ENCODE data around the gene PLOD2. TPM values are rescaled to one million over a fixed set of nuclear protein-coding genes. Genes with fewer than 3 reads are reported as not detected.
"Not testable (repeated sequence)": the region's sequence is repeated elsewhere in the genome, so short reads cannot be mapped to it uniquely, and the experiment has no call there.

Gene PLOD2
- total RNA-seq, 2 experiments from 2014 or later: 0.10 TPM; not detected in 1

DNA sequence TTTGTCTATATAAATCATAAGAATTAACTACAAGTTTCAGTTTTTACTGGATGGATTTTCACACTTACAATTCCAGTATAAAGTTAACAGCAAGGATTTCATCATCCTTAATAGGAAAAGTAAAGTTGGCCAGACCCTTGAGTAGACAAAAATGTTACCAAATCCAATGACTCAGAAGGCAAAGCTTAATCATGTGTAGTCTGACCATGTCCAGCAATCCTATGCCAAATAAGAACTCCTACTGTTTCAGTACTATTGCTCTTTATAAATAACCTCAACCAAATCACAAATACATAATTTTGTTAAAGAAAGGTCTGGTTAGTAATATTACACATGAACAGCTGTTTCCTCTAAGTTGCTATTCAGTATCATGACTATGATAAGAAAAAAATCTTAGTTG is 35.0 kb downstream of the PLOD2 start:
- Mint-ChIP-seq H3K27ac (no peak overlapping the region), H3K4me3 (no peak overlapping the region), H3K9me3 (no peaks in the 10 kb centered on the region), H3K4me1 (no peaks in the 10 kb centered on the region), H3K27me3 (no peaks in the 10 kb centered on the region), H3K36me3 (ENCODE audit: low read depth) (no peaks in the 10 kb centered on the region)
- ChIA-PET CTCF (no interaction called here), POLR2A (no interaction called here)
- DNase-seq: no peak

DNA sequence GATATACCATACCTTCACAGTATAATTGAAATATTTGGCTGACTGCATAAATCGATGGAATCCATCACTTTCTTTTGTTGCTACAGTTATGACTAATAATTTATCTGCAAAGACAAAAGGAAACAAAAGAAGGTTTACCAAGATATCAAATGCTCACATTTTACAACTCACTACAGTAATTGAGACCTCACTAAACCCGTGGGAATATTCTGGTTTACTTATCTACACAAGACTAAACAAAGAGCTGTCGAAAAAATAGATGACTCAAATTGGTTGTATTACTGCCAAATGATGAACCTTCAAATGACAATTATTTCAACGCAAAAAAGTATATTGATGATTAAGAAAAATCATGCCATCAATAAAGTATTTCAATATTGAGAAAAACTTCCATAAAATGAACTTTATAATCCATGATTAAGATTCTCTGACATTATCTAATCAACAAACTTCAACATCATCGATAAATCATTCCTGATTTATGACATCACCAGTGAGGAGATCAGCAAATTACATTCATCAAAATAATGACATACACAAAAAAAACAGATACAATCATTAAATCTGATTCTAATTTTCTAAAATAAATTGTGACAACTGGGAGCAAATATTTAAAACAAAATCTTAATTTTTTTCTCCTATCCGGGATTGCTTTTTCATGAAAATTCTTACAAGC is 36.7 kb downstream of the PLOD2 start:
- Mint-ChIP-seq H3K4me3 (no peak overlapping the region), H3K4me1 (no peaks in the 10 kb centered on the region), H3K9me3 (no peaks in the 10 kb centered on the region), H3K27ac (no peak overlapping the region), H3K27me3 (no peaks in the 10 kb centered on the region), H3K36me3 (ENCODE audit: low read depth) (no peaks in the 10 kb centered on the region)
- ChIA-PET POLR2A (no interaction called here), CTCF (no interaction called here)
- no peak for DNase-seq

DNA sequence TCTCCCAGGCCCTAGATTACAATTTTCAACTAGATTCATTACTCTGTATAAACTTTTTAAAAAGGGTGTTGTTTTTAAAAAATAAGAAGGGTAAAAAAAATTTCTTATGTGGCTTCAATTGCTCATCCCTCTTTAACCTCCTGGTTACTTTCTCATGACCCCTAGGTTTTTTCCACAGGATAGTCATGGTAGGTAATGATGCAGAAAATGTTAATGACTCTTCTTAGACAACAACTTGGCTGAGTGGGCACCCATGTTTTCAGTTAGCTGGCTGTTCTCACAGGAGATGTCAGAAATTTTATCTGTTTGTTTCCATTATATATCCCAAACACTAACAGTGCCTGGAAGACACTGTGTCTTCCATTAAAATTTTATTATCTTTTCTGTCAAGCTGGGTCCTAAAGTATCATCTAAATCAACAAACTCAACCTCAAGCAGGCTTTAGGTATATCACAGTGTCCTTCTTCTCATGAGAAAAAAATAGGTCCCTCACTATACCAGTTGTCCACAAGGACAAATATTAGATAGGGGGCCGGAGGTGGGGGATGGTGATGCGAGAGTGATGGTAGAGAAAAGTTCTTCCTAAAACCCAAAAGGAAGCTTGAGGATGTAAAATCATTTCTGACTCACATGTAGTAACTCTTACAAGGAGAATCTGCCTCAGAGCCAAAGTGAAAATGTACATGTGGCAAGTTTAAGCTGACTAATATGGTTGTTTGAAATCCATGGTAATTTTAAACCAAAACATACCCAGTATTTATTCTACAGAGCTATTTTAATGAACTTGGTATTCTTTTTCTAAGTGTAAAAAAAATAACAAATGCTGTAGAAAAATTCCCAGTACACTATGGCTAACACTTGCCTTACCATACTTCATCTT is 43.3 kb downstream of the PLOD2 start:
- Mint-ChIP-seq H3K27me3 (no peaks in the 10 kb centered on the region), H3K4me1 (no peaks in the 10 kb centered on the region), H3K4me3 (no peak overlapping the region), H3K27ac (no peak overlapping the region), H3K9me3 (peaks cover 11% of the 10 kb centered on the region), H3K36me3 (ENCODE audit: low read depth) (no peaks in the 10 kb centered on the region)
- ChIA-PET CTCF (no interaction called here), POLR2A (no interaction called here)
- no peak for DNase-seq

DNA sequence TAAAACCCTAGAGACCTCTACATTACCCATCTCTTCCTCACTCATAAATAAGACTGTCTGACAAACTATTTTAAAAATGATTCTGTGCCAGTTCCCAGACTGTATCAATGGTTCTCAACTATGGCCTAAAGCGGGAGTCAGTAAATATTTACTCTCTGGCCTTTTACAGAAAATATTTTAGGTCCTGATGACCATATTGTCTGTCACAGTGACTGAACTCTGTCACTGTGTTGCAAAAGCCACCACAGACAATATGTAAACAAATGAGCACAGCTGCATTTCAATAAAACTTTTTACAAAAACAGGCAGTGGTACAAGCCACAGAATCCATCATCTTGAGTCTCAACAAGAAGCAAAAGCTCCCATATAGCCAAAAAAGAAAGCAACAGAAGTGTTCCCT is 45.4 kb downstream of the PLOD2 start:
- ChIA-PET CTCF (no interaction called here), POLR2A (no interaction called here)
- Mint-ChIP-seq H3K27ac (no peak overlapping the region), H3K27me3 (no peaks in the 10 kb centered on the region), H3K9me3 (peaks cover 14% of the 10 kb centered on the region), H3K4me3 (no peak overlapping the region), H3K36me3 (ENCODE audit: low read depth) (no peaks in the 10 kb centered on the region), H3K4me1 (no peaks in the 10 kb centered on the region)
- no peak for DNase-seq

DNA sequence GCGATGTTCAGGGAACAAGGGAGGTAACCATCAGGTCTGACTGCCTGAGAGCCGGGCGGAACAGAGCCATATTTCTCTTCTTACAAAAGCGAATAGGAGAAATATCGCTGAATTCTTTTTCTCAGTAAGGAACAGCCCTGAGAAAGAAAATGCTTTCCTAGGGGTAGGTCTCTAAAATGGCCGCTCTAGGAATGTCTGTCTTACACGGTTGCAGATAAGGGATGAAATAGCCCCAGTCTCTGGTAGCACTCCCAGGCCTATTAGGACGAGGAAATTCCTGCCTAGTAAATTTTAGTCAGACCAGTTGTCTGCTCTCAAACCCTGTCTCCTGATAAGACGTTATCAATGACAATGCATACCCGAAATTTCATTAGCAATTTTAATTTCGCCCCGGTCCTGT is 47.2 kb downstream of the PLOD2 start:
- H3K4me1 Mint-ChIP-seq, POLR2A ChIA-PET: not testable (repeated sequence)

DNA sequence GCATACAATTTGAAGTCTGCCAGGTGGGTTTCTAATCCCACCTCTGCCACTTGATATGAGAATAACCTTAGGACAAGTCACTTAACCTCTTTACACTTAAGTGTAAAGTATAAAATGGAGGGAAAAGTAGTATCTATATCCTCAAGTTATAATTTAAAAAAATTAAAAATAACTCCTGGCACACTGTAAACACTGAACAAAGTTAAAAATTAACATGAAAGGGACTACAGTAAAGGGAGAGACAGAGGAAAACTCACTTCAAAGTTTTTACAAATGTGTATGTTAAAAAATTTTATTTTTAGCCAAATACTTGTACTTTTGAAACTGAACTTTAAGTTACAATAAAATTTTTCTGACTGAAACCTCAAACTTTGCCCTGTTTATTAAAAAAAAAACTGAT is 49.6 kb downstream of the PLOD2 start:
- no peak overlapping the region for H3K4me3 Mint-ChIP-seq
- CTCF ChIA-PET: no interaction called here

More for the DNA sequence above, 47.2 kb downstream of the PLOD2 start:
- H3K27ac Mint-ChIP-seq; H3K36me3 Mint-ChIP-seq (ENCODE audit: low read depth); CTCF ChIA-PET; H3K4me3 Mint-ChIP-seq; DNase-seq; H3K27me3 Mint-ChIP-seq: not testable (repeated sequence)
- peaks cover 16% of the 10 kb centered on the region for H3K9me3 Mint-ChIP-seq

GRCh38 chr3:146110161-146110560 is 50.8 kb downstream of the PLOD2 start:
- Mint-ChIP-seq H3K36me3 (ENCODE audit: low read depth) (no peaks in the 10 kb centered on the region), H3K27me3 (no peaks in the 10 kb centered on the region), H3K27ac (no peak overlapping the region), H3K4me1 (no peaks in the 10 kb centered on the region), H3K9me3 (peaks cover 12% of the 10 kb centered on the region), H3K4me3 (no peak overlapping the region)
- ChIA-PET POLR2A (no interaction called here), CTCF (no interaction called here)
- no peak for DNase-seq

More for the DNA sequence above, 49.6 kb downstream of the PLOD2 start:
- POLR2A ChIA-PET: no interaction called here
- no peaks in the 10 kb centered on the region for H3K36me3 Mint-ChIP-seq (ENCODE audit: low read depth)
- no peaks in the 10 kb centered on the region for H3K27me3 Mint-ChIP-seq
- no peak overlapping the region for H3K27ac Mint-ChIP-seq
- H3K9me3 Mint-ChIP-seq: peaks cover 16% of the 10 kb centered on the region
- no peaks in the 10 kb centered on the region for H3K4me1 Mint-ChIP-seq
- DNase-seq: no peak

- no peak for DNase-seq
- ChIA-PET POLR2A (no interaction called here), CTCF (no interaction called here)
- Mint-ChIP-seq H3K27me3 (no peaks in the 10 kb centered on the region), H3K36me3 (ENCODE audit: low read depth) (no peaks in the 10 kb centered on the region), H3K4me1 (no peaks in the 10 kb centered on the region), H3K27ac (no peak overlapping the region), H3K9me3 (peaks cover 2% of the 10 kb centered on the region), H3K4me3 (no peak overlapping the region)
Measured at GRCh38 chr3:146106986-146107385, 54.0 kb downstream of the PLOD2 start.

DNA sequence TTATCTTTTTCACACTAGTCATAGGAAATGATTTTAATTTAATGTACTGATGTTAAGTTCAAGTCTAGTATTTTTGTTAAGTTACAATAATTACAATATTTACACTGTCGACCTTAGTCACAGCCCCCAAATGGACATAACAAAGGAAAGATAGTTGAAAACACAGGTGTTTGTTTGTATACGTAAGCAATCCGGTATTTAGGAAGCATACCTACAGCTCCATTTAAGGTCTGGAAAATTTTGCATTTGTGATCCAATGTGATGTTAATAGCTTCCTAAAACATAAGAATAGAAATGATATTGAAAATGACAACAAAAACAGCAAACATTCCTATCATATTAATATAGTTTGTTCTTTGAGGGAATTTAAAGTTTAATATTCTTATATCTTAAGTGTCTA is 56.9 kb downstream of the PLOD2 start:
- no peaks in the 10 kb centered on the region for H3K4me1 Mint-ChIP-seq
- no peaks in the 10 kb centered on the region for H3K27me3 Mint-ChIP-seq

DNA sequence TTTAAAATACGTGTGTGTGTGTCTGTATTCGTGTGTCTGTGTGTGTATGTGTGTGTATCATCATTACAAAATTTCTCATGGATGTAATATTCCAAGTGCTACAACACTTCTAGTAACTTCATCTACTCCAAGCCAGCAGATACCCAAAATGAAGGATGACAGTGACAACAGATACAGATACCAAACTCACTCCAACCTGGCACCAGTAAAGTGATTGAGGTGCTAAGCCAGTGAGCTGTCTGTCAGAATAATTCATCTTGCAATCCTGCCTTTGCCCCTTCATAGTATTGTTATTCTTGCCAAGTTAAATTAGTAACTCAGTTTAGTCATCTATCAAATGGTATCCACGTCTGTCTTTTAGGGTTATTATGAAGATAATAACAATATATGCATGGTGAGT is 58.1 kb downstream of the PLOD2 start:
- Mint-ChIP-seq H3K9me3 (no peaks in the 10 kb centered on the region), H3K27ac (no peak overlapping the region), H3K27me3 (no peaks in the 10 kb centered on the region), H3K4me3 (no peak overlapping the region), H3K4me1 (no peaks in the 10 kb centered on the region), H3K36me3 (ENCODE audit: low read depth) (no peaks in the 10 kb centered on the region)
- POLR2A ChIA-PET: no interaction called here
- CTCF ChIA-PET: no interaction called here
- no peak for DNase-seq

More for the DNA sequence above, 56.9 kb downstream of the PLOD2 start:
- ChIA-PET CTCF (no interaction called here), POLR2A (no interaction called here)
- Mint-ChIP-seq H3K9me3 (no peaks in the 10 kb centered on the region), H3K27ac (no peak overlapping the region), H3K4me3 (no peak overlapping the region), H3K36me3 (ENCODE audit: low read depth) (no peaks in the 10 kb centered on the region)
- no peak for DNase-seq

DNA sequence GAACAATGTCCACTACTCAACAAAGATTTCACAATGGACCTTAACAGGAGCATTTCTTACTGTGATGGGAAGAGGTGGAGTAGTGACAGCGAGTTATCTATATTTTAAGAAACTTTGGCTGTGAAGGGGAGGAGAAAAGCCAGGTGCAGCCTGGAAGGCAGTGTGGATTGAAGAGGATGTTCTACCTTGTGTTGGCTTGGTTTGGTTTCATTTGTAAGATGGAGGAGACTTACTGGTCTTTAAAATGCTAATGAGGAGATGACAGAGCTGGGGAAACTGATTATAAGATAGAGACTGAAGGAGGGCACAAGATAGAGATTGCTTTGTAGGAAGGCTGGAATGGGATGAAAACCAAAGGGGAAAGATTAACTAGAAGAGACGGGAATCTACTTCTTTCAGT is 59.4 kb downstream of the PLOD2 start:
- Mint-ChIP-seq H3K9me3 (no peaks in the 10 kb centered on the region), H3K4me3 (no peak overlapping the region), H3K36me3 (ENCODE audit: low read depth) (no peaks in the 10 kb centered on the region), H3K27ac (no peak overlapping the region), H3K4me1 (no peaks in the 10 kb centered on the region), H3K27me3 (no peaks in the 10 kb centered on the region)
- ChIA-PET POLR2A (no interaction called here), CTCF (no interaction called here)
- no peak for DNase-seq

DNA sequence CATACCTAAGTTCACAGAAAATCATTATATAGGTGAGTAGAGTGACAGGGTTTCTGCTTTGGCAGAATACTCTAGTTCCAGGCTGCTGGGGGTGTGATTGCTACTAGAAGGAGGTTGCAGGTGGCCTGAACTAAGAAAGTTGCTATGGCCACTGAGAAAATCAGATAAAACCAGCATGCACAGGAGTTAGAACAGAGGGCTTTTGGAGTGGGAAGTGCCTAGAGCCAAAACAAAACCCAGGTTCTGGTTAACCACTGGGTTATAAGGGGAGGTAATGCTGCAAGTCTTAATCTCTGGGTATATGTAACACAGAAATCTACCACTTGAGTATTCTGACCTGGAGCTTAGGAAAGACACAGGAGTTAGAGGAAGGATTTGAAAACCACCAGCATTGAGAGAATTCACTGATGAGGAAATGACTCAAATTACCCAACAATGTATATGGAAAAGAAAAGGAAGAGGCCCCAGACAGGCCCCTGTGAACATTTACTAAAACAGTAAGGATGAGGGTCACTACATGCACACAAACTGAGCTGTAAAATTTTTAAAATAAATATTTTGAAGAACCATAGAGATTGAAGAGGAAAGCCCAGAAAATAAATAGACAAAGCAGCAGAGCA is 60.0 kb downstream of the PLOD2 start:
- Mint-ChIP-seq H3K27ac (no peak overlapping the region), H3K9me3 (no peaks in the 10 kb centered on the region), H3K27me3 (no peaks in the 10 kb centered on the region), H3K4me3 (no peak overlapping the region), H3K4me1 (no peaks in the 10 kb centered on the region), H3K36me3 (ENCODE audit: low read depth) (no peaks in the 10 kb centered on the region)
- DNase-seq: no peak
- CTCF ChIA-PET: no interaction called here
- POLR2A ChIA-PET: no interaction called here

GRCh38 chr3:146100180-146100579 is 60.8 kb downstream of the PLOD2 start:
- no peak for DNase-seq
- H3K4me3 Mint-ChIP-seq: no peak overlapping the region
- no peaks in the 10 kb centered on the region for H3K36me3 Mint-ChIP-seq (ENCODE audit: low read depth)
- no peak overlapping the region for H3K27ac Mint-ChIP-seq
- ChIA-PET CTCF (no interaction called here), POLR2A (no interaction called here)
- no peaks in the 10 kb centered on the region for H3K4me1 Mint-ChIP-seq
- H3K27me3 Mint-ChIP-seq: no peaks in the 10 kb centered on the region
- H3K9me3 Mint-ChIP-seq: no peaks in the 10 kb centered on the region
